ENCODE measurements around the gene PTPRK.

DNA sequence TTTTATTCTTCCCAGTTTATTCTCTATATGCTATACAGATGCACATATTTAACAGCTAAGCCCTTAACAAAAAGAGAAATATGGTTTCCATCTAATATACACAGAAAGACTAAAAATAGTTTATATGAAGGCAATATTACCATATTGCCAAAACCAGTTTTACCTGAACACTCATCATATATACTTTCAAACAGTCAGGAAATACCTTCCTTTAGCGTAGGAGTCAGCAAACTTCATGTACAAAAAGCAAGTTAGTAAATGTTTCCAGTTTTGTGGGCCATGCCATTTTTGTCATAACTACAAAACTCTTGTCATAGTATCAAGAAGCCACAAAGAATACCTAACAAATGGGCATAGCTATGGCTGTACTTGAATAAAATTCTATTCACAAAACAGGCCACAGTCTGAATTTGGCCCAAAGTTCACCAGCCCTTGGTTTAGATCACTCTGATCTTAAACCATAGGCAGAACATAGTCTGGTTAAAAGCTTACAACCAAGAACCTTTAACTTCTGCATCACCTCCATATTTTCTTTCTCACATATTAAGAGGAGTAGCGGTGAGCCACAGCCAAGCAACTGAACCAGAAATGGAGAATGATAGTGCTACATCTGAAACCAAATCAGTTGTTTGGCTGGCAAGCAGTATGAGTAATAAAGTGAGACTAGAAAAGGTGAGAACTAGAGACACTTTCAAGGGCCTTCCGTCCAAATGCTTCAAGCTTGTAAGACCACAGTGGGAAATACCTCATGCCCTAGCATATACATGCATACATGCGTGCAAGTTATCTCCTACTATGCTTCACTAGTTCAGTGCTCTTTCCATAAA, 116.6 kb downstream of the PTPRK start:
- TF ChIP-seq, protein P1, sequence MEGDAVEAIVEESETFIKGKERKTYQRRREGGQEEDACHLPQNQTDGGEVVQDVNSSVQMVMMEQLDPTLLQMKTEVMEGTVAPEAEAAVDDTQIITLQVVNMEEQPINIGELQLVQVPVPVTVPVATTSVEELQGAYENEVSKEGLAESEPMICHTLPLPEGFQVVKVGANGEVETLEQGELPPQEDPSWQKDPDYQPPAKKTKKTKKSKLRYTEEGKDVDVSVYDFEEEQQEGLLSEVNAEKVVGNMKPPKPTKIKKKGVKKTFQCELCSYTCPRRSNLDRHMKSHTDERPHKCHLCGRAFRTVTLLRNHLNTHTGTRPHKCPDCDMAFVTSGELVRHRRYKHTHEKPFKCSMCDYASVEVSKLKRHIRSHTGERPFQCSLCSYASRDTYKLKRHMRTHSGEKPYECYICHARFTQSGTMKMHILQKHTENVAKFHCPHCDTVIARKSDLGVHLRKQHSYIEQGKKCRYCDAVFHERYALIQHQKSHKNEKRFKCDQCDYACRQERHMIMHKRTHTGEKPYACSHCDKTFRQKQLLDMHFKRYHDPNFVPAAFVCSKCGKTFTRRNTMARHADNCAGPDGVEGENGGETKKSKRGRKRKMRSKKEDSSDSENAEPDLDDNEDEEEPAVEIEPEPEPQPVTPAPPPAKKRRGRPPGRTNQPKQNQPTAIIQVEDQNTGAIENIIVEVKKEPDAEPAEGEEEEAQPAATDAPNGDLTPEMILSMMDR (conservative IDR thresholded peaks at IDR 0.05; ENCODE audit: low read length) = no peak
- no peak for TF ChIP-seq EZH2phosphoT487 (IDR thresholded peaks at IDR 0.05; ENCODE audit: borderline replicate concordance, low read depth, low read length)
